ENCODE results near the gene AWAT1. TPM values are rescaled to one million over a fixed set of nuclear protein-coding genes. Genes with fewer than 3 reads are reported as not detected.

Gene AWAT1
- total and polyA plus RNA-seq, 2 donors (not counting 3 experiments of a cell fraction or from before 2014, with no cell fraction given): not detected

GRCh38 chrX:70260104-70260503, 25.6 kb downstream of the AWAT1 start, which contains the start of gene P2RY4:
Gene P2RY4, minus strand, starts transcription at chrX:70260204. Its CDS starts 580 bp downstream, at chrX:70259624.
- TF ChIP-seq JUN (IDR thresholded peaks at IDR 0.05; ENCODE audit: borderline replicate concordance, insufficient read depth, insufficient read length, low read depth) (no peak), POLR2A (IDR thresholded peaks at IDR 0.05; ENCODE audit: low read depth, low read length) (no peak), EZH2 (IDR thresholded peaks at IDR 0.05; ENCODE audit: borderline replicate concordance, low read depth, low read length, severe bottlenecking) (no peak), GATA2 (IDR thresholded peaks at IDR 0.05; ENCODE audit: insufficient read depth, insufficient read length, low read depth, low read length) (no peak), MYC (IDR thresholded peaks at IDR 0.05; ENCODE audit: low read depth, low read length) (no peak), FOS (IDR thresholded peaks at IDR 0.05; ENCODE audit: borderline replicate concordance, insufficient read depth, low read length) (no peak), POLR2AphosphoS5 (IDR thresholded peaks at IDR 0.05; ENCODE audit: insufficient read depth, low read depth, low read length) (no peak)
- TF ChIP-seq, protein P1, sequence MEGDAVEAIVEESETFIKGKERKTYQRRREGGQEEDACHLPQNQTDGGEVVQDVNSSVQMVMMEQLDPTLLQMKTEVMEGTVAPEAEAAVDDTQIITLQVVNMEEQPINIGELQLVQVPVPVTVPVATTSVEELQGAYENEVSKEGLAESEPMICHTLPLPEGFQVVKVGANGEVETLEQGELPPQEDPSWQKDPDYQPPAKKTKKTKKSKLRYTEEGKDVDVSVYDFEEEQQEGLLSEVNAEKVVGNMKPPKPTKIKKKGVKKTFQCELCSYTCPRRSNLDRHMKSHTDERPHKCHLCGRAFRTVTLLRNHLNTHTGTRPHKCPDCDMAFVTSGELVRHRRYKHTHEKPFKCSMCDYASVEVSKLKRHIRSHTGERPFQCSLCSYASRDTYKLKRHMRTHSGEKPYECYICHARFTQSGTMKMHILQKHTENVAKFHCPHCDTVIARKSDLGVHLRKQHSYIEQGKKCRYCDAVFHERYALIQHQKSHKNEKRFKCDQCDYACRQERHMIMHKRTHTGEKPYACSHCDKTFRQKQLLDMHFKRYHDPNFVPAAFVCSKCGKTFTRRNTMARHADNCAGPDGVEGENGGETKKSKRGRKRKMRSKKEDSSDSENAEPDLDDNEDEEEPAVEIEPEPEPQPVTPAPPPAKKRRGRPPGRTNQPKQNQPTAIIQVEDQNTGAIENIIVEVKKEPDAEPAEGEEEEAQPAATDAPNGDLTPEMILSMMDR (IDR thresholded peaks at IDR 0.05; ENCODE audit: extremely low read depth in 1 of 2, insufficient read depth in 1 of 2, low read depth in 1 of 2, low read length in 2 of 2): no peak
- TF ChIP-seq, protein P2, sequence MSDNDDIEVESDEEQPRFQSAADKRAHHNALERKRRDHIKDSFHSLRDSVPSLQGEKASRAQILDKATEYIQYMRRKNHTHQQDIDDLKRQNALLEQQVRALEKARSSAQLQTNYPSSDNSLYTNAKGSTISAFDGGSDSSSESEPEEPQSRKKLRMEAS (IDR thresholded peaks at IDR 0.05; ENCODE audit: insufficient read depth, insufficient read length): no peak
- Histone ChIP-seq H2AFZ (ENCODE audit: low read depth, low read length) (no peak within 1 kb of the TSS), H3K9me3 (replicated peaks; ENCODE audit: control insufficient read depth, insufficient read depth, low read length) (no peaks in the 10 kb centered on the region), H4K20me1 (replicated peaks; ENCODE audit: control insufficient read depth, extremely low read depth, insufficient read depth, low read length) (no peaks in the 10 kb centered on the region), H3K27me3 (ENCODE audit: control insufficient read depth in 2 of 2, insufficient read depth in 2 of 2, low read length in 2 of 2) (no peaks in the 10 kb centered on the region), H3K27ac (ENCODE audit: insufficient read depth, low read depth, low read length) (no peak within 1 kb of the TSS), H3K36me3 (ENCODE audit: control insufficient read depth in 2 of 2, extremely low read depth in 1 of 2, insufficient read depth in 2 of 2, low read length in 2 of 2) (no peaks in the 10 kb centered on the region), H3K4me1 (ENCODE audit: control insufficient read depth, extremely low read depth, insufficient read depth, low read length) (no peaks in the 10 kb centered on the region), H3K79me2 (ENCODE audit: control insufficient read depth, insufficient read depth, low read length) (no peaks in the 10 kb centered on the region), H3K9me1 (replicated peaks; ENCODE audit: control insufficient read depth, extremely low read depth, insufficient read depth, low read length) (no peaks in the 10 kb centered on the region), H3K4me2 (ENCODE audit: insufficient read depth, low read length) (no peak within 1 kb of the TSS), H3K9ac (replicated peaks; ENCODE audit: extremely low read depth, insufficient read depth, low read length) (no peak within 1 kb of the TSS), H3K4me3 (replicated peaks in 1 of 3; ENCODE audit: insufficient read depth in 1 of 3, low read depth in 1 of 3, low read length in 3 of 3) (no peak within 1 kb of the TSS)
- dilution Hi-C loops (cut with MboI; ENCODE audit: extremely low pct_ligation_motif_present, low sequenced_read_pairs) (no loop called here), intact Hi-C loops (cut with micrococcal nuclease) (no loop called here)
- FAIRE-seq (no peak), DNase-seq (ENCODE audit: low read depth, low spot score) (no peak)
- POLR2A ChIA-PET: no interaction called here
- CTCF ChIA-PET: interaction anchor here (2.2 kb wide), 1 partner anchor 127 kb away, joined by 6 read pairs; the partner anchor contains the start of gene IGBP1
- no TSS peak for BruUV-seq (replicated peaks)
